MM.1S (cell line): Measurements from ENCODE around the gene PDZRN4.
"Not testable (repeated sequence)": the region's sequence is repeated elsewhere in the genome, so short reads cannot be mapped to it uniquely, and the experiment has no call there.

Experiments
- DNase-seq: peaks from one replicate; pipeline ENCODE4 v3.0.0-alpha.2; 2015
- H2AFZ ChIP-seq: fragments of 300-600 bp; sonication (generic); 2 replicates; pipeline ENCODE4 v1.6.0; 2016; ENCODE audit warnings: antibody characterized with exemption, low read length
- H3F3A ChIP-seq: fragments of 300-600 bp; sonication (generic); 2 replicates; pipeline ENCODE4 v1.6.1; 2016; ENCODE audit warnings: mild to moderate bottlenecking, antibody characterized with exemption, low read length, moderate library complexity, mixed read lengths; ENCODE audit not compliant: insufficient read depth
- H3K27ac ChIP-seq: fragments of 300-600 bp; sonication (generic); 2 replicates; pipeline ENCODE4 v1.5.1; 2016; ENCODE audit warnings: mild to moderate bottlenecking, low read length
- H3K27me3 ChIP-seq: fragments of 300-600 bp; sonication (generic); replicated peaks from 2 replicates; pipeline ENCODE4 v1.6.0; 2016; ENCODE audit warnings: low read length; ENCODE audit not compliant: insufficient read depth
- H3K36me3 ChIP-seq: fragments of 300-600 bp; sonication (generic); replicated peaks from 2 replicates; pipeline ENCODE4 v1.6.1; 2016; ENCODE audit warnings: mild to moderate bottlenecking, low read length, mixed read lengths; ENCODE audit not compliant: insufficient read depth
- H3K4me1 ChIP-seq: fragments of 300-600 bp; sonication (generic); 2 replicates; pipeline ENCODE4 v1.6.1; 2016; ENCODE audit warnings: low read length, mixed read lengths
- H3K4me2 ChIP-seq: fragments of 300-600 bp; sonication (generic); 2 replicates; pipeline ENCODE4 v1.6.0; 2016; ENCODE audit warnings: low read depth, low read length
- H3K4me3 ChIP-seq: fragments of 300-600 bp; sonication (generic); 2 replicates; pipeline ENCODE4 v1.5.1; 2016; ENCODE audit warnings: low read length, mixed read lengths
- H3K79me2 ChIP-seq: fragments of 300-600 bp; sonication (generic); 2 replicates; pipeline ENCODE4 v1.6.1; 2016; ENCODE audit warnings: mixed run types, low read length, mixed read lengths
- H3K9ac ChIP-seq: fragments of 300-600 bp; sonication (generic); 2 replicates; pipeline ENCODE4 v1.6.1; 2016; ENCODE audit warnings: low read length, mixed read lengths
- H3K9me2 ChIP-seq: fragments of 300-600 bp; sonication (generic); replicated peaks from 2 replicates; pipeline ENCODE4 v1.6.1; 2016; ENCODE audit warnings: mild to moderate bottlenecking, low read length, mixed read lengths; ENCODE audit not compliant: insufficient read depth
- H3K9me3 ChIP-seq: fragments of 300-600 bp; sonication (generic); replicated peaks from 2 replicates; pipeline ENCODE4 v1.6.1; 2016; ENCODE audit warnings: mild to moderate bottlenecking, low read length, mixed read lengths; ENCODE audit not compliant: insufficient read depth
- H4K20me1 ChIP-seq: fragments of 300-600 bp; sonication (generic); 2 replicates; pipeline ENCODE4 v1.6.1; 2016; ENCODE audit warnings: mild to moderate bottlenecking, low read length, moderate library complexity, mixed read lengths; ENCODE audit not compliant: insufficient read depth
- CTCF ChIP-seq: fragments of 300-600 bp; sonication (generic); IDR thresholded peaks from 2 replicates; pipeline ENCODE4 v1.5.1; 2016; ENCODE audit warnings: antibody characterized with exemption, low read length, mixed read lengths
- EZH2 ChIP-seq: fragments of 300-600 bp; sonication (generic); optimal IDR thresholded peaks from 2 replicates; pipeline ENCODE3; 2017; ENCODE audit warnings: low read depth, mild to moderate bottlenecking, antibody characterized with exemption, low read length, mixed read lengths
- EZH2phosphoT487 ChIP-seq: fragments of 300-600 bp; sonication (generic); IDR thresholded peaks from 2 replicates; pipeline ENCODE4 v1.6.1; 2018; ENCODE audit warnings: antibody characterized with exemption, low read length

PDZRN4 gene

GRCh38 chr12:41304526-41304925 lies 116.4 kb downstream of the PDZRN4 start:
- no peaks in the 10 kb centered on the region for H3K4me1 ChIP-seq
- no peaks in the 10 kb centered on the region for H3K9me3 ChIP-seq
- H3K4me2 ChIP-seq: no peak overlapping the region
- no peak overlapping the region for H2AFZ ChIP-seq
- no peaks in the 10 kb centered on the region for H4K20me1 ChIP-seq
- TF ChIP-seq CTCF (no peak), EZH2 (no peak), EZH2phosphoT487 (no peak)
- H3K36me3 ChIP-seq: no peaks in the 10 kb centered on the region
- H3K27me3 ChIP-seq: no peaks in the 10 kb centered on the region
- H3K27ac ChIP-seq: no peak overlapping the region
- no peaks in the 10 kb centered on the region for H3K79me2 ChIP-seq
- H3K4me3 ChIP-seq: no peak overlapping the region
- H3K9me2 ChIP-seq: no peaks in the 10 kb centered on the region
- H3K9ac ChIP-seq: no peak overlapping the region
- H3F3A ChIP-seq: no peaks in the 10 kb centered on the region
- DNase-seq: no peak

- Histone ChIP-seq H3K27ac (no peak overlapping the region), H3K4me1 (no peaks in the 10 kb centered on the region), H4K20me1 (no peaks in the 10 kb centered on the region), H3K4me3 (no peak overlapping the region), H3K27me3 (no peaks in the 10 kb centered on the region), H3K36me3 (no peaks in the 10 kb centered on the region), H3K4me2 (no peak overlapping the region), H3F3A (no peaks in the 10 kb centered on the region), H3K79me2 (no peaks in the 10 kb centered on the region), H3K9ac (no peak overlapping the region), H3K9me3 (no peaks in the 10 kb centered on the region), H2AFZ (no peak overlapping the region), H3K9me2 (no peaks in the 10 kb centered on the region)
- TF ChIP-seq EZH2 (no peak), EZH2phosphoT487 (no peak), CTCF (no peak)
- DNase-seq: no peak
These were observed 122.2 kb downstream of the PDZRN4 start for GRCh38 chr12:41310367-41310766.

- Histone ChIP-seq H4K20me1 (no peaks in the 10 kb centered on the region), H3K9me3 (no peaks in the 10 kb centered on the region), H2AFZ (no peak overlapping the region), H3K36me3 (no peaks in the 10 kb centered on the region), H3K79me2 (no peaks in the 10 kb centered on the region), H3K9ac (no peak overlapping the region), H3K27me3 (no peaks in the 10 kb centered on the region), H3K4me1 (no peaks in the 10 kb centered on the region), H3K27ac (no peak overlapping the region), H3K4me2 (no peak overlapping the region), H3F3A (no peaks in the 10 kb centered on the region), H3K4me3 (no peak overlapping the region), H3K9me2 (no peaks in the 10 kb centered on the region)
- TF ChIP-seq EZH2phosphoT487: no peak
- no peak for TF ChIP-seq EZH2
- TF ChIP-seq CTCF: no peak
- DNase-seq: no peak
These were observed 123.8 kb downstream of the PDZRN4 start for GRCh38 chr12:41311883-41312282.

- not testable (repeated sequence) for H3K4me2 ChIP-seq, H3K36me3 ChIP-seq, H3K27ac ChIP-seq, H3K9me2 ChIP-seq, H3K4me3 ChIP-seq, H3K9me3 ChIP-seq, H3F3A ChIP-seq, H4K20me1 ChIP-seq, H3K4me1 ChIP-seq, H3K9ac ChIP-seq, H3K79me2 ChIP-seq, H2AFZ ChIP-seq, H3K27me3 ChIP-seq, DNase-seq
These were observed 124.3 kb downstream of the PDZRN4 start for GRCh38 chr12:41312451-41312850.
